ENCODE data around the gene BCL11B. TPM values are rescaled to one million over a fixed set of nuclear protein-coding genes. Genes with fewer than 3 reads are reported as not detected.

Gene BCL11B
- total RNA-seq, 1 donor: under 0.01 TPM

DNA sequence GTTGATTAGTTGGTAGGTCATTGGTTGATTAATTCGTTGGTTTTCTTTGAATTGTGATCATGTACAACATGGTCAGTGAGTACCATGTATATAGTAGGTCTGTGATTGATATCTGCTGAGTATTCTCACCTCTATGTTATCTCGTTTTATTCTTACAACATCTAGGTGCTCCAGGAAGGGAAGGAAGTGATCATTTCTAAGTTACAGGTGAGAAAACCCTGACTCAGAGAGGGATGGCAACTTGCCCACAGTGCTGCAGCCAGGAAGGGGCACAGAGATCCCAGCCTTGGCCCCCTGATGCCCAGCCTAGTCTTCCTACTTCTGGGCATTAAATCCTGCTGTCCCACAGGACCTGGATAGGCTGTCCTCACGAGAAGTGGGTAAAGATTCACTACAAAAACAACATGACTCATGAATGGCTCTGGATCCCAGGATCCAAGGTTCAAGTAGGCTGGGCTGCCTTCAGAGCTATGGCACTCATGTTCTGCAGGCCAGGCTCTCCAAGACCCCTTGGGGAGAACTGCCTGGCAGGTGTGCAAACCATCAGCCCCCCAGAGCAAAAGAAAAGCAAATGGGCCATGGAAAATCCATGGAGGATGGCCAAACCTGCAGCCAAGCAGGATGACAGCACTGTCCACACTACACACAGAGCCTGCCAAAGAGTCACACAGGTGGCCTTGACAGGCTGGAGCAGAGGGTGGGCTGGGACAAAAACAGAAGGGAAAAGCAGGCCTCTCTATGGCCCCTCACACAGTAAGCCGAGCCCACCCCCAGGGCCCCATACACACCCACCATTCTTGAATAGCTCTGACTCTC is 146.2 kb downstream of the BCL11B start:
- DNase-seq (ENCODE audit: low read depth in 2 of 3, low spot score in 2 of 3): no peak

DNA sequence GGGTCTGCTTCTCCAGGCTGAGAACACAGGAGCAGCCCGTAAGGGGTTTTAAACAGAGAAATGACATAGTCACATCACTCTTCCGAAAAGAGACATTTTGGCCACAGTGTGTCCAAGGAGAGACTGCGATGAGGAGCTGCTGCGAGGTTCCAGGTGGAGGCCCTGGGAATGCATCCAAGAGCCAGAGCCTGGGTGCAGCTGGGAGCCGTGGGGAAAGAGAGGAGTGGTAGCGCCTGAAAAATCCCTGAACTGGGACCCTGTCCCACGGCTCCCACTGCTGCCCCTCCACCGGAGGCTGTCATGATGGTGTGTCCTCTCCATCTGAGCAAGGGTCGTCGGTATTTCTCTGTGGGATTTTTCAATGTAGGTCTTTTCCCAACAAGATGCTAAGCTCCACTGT is 146.9 kb downstream of the BCL11B start:
- no peak for DNase-seq (ENCODE audit: low read depth in 2 of 3, low spot score in 2 of 3)

DNA sequence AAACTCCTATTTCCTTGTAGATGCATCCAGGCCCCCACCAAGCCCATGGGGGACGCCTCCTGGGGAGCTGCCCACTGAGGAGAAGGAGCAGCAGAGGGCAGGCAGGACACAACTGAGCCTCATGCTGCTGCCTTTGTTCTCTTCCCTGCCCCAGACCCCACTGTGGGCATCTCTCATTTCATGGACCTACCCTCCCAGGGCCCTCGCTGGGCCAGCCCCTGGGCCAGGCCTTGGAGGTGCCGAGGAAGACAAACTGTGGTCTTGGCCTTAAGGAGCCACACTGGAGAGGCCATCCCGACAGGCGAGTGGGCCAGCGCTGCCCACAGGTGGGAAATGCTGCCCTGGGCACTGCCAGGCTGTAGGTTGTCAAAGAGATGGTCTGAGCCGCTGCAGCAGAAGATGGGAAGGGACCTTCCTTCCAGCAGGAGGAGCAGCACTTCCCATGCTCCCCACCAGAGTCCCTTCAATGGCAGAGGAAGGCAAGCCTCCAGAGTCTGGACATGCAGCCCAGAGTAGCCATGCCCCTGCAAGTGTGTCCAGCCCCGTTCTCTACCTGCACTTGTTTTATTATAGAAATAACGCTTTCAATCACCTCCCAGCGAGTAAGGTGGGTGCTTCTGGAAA is 147.4 kb downstream of the BCL11B start:
- DNase-seq (ENCODE audit: low read depth in 2 of 3, low spot score in 2 of 3): no peak

DNA sequence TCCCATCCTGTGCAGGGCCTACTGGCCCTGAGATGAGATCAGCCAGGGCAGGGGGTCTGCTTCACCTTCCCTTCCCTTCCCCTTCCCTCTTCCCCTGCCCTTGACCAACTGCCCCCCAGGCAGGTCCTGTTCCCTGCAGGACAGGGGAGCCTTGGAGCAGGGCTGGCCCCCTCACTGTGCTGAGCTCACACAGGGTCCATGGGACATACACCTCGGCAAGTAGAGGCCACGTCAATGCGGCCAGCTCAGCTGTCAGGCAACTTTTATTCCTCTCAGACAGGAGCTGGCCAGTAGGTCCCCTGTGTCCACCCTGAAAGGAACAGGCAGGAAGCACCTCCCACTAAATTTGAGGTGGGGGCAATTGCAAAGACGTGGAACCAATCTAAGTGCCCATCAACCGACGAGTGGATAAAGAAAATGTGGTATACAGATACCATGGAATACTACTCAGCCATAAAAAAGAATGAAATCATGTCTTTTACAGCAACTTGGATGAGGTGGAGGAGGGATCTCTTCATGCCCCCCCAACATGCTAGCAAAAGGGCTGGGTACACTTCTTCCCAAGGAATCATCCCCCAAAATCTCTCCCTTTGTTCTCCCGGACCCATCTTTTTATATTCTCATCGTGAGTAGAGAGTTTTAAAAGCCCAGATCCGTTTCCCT is 148.7 kb downstream of the BCL11B start:
- DNase-seq (ENCODE audit: low read depth in 2 of 3, low spot score in 2 of 3): no peak

DNA sequence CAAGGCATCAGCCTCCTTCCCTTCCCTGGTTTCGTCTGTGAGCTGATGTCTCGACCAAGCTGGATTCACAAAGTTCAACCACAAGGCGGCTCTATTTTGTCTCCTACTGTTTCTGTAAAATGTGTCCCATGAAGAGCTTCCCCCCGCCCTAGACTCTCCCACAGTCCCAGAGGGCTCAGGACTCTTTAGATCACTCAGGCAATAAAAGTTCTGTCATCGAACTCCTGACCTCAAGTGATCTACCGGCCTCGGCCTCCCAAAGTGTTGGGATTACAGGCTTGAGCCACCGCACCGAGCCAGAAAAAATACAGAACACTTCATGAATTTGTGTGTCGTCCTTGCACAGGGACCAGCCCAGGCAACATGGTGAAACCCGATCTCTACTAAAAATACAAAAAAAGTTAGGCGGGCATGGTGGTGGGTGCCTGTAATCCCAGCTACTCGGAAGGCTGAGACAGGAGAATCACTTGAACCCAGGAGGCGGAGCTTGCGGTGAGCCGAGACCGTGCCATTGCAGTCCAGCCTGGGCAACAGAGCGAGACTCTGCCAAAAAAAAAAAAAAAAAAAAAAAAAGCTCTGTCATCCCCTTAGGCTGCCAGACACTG is 149.4 kb downstream of the BCL11B start:
- DNase-seq (ENCODE audit: low read depth in 2 of 3, low spot score in 2 of 3): no peak

DNA sequence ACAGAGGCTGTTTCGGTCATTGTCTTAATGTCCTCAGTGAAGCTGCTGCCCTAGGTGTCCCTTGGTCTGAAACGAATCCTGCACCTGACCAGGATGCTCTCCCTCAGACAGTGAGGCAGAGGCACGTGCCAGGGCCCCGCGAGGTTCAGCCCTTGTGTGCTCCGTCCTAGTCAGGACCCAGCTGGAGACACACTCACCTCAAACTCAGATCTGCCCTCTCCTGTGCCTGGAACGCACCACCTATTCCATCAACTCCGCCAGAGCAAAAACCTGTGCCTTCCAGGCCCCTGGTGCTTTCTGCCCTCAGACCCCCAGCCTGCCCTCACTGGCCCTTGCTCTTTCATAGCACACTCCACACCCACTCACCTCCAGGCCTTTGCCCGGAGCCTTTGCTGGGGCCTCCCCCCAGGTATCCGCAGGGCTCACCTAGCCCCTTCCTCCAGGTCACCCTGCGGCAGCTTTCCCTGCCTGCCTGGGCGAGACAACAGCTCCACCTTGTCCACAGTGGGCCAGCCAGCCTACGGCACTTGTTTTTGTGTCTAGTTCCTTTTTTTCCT is 150.6 kb downstream of the BCL11B start:
- no peak for DNase-seq (ENCODE audit: low read depth in 2 of 3, low spot score in 2 of 3)

DNA sequence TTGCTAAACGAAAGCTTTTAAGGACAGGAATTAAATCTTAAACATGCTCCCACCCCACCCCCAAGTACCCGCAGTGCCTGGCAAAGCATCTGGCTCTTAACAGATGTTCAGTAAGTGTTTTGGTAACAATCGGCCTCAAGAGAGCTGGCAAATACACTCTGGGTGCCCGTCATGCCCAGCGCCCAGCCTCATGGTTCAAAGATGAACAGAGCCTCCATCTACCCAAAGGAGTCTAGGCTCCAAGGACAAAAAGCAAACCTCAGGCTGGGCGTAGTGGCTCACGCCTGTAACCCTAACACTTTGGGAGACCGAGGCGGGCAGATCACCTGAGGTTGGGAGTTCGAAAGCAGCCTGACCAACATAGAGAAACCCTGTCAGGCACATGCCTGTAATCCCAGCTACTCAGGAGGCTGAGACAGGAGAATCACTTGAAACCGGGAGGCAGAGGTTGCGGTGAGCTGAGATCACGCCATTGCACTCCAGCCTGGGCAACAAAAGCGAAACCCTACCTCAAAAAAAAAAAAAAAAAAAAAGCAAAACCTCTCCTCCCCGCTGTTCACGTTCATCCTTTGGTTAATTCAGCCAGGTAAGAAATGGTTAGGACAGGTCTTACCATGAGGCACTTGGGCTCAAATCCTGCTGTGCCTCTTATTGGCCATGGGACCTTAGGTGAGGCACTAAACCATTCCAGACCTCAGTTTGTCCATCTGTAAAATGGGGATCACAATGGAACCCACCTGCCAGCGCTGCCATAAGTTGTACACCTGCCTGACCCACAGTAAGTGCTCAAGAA is 151.3 kb downstream of the BCL11B start:
- no peak for DNase-seq (ENCODE audit: low read depth in 2 of 3, low spot score in 2 of 3)

DNA sequence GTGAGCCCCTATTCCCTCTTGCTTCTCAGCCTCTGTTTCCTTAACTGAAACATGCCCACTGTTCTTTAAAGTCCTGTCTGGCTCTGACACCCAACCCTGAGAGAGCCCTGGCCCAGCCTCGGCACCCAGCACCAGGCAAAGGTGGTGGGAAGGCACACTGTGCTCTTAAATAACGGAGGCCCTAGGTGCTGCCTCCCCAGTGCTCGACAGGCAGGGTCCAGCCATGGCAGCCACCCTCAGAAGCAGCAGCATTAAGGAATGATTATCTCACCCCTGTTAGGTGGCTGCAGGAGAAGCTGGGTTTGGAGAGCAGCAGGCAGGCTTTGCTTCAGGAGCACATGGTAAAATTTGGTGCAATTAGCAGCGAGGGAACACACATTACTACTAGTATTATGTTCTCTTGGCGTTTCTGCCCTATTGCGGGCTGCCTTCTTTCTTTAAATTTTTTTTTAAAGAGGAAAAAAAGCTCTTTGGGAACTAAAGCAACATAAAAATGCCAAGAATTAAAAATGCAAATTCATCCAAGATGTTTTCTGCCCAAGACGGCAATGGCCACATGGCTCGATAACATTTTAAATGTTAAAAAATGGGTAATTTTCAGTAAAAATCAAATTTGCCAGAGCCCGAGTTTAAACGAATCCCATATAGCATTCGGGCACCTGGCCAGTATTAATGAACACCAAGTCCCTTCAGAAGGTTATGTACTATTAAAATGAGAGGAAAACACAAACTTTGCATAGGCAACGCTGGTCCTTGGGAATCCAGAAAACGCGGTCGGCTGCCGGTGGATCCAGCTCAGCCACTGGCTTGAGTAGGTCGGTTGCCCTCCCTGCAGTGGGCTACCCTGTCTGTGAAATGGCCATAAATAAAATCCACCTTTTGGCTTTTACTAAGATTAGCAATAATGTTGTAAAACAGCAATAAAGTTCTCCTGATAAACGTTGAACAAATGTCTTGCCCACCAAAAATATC is 152.2 kb downstream of the BCL11B start:
- DNase-seq (ENCODE audit: low read depth in 2 of 3, low spot score in 2 of 3): no peak

Other genes with a start within 250 kb of the BCL11B start
- gene SETD3, start 208.7 kb upstream of the BCL11B start, total RNA-seq: 31.5 TPM
- 26.4 TPM for gene CCNK, start 209.2 kb upstream of the BCL11B start, total RNA-seq

Measured in hematopoietic multipotent progenitor cell (in vitro differentiated cells).